ENCODE results near the gene NOP16. TPM values are rescaled to one million over a fixed set of nuclear protein-coding genes. Genes with fewer than 3 reads are reported as not detected.

Gene NOP16
- total RNA-seq, 2 donors from 2014 or later: 42.1 to 67.7 TPM

GRCh38 chr5:176379881-176380280, 8.5 kb downstream of the NOP16 start:
- no peak overlapping the region for H3K27ac Mint-ChIP-seq
- DNase-seq (ENCODE audit: low spot score in 2 of 2) (no peak), ATAC-seq (no peak)
- peaks cover 18 to 42% of the 10 kb centered on the region in 2 donors for H3K36me3 Mint-ChIP-seq
- no peaks in the 10 kb centered on the region for H3K9me3 Mint-ChIP-seq

- ATAC-seq: no peak
- Mint-ChIP-seq H3K36me3 (peaks cover 0 to 5% of the 10 kb centered on the region in 2 donors), H3K9me3 (no peaks in the 10 kb centered on the region), H3K27ac (no peak overlapping the region)
- DNase-seq (ENCODE audit: low spot score in 2 of 2): no peak
Observed at GRCh38 chr5:176373100-176373818, 15.1 kb downstream of the NOP16 start.

- H3K36me3 Mint-ChIP-seq: peaks cover 5 to 12% of the 10 kb centered on the region in 2 donors
- ATAC-seq (no peak), DNase-seq (ENCODE audit: low spot score in 2 of 2) (no peak)
- no peak overlapping the region for H3K27ac Mint-ChIP-seq
- no peaks in the 10 kb centered on the region for H3K9me3 Mint-ChIP-seq
Observed at GRCh38 chr5:176371621-176372539, 16.5 kb downstream of the NOP16 start.

GRCh38 chr5:176369934-176370711, 18.3 kb downstream of the NOP16 start:
- H3K36me3 Mint-ChIP-seq: peaks cover 0 to 17% of the 10 kb centered on the region in 2 donors
- DNase-seq (ENCODE audit: low spot score in 2 of 2) (no peak), ATAC-seq (no peak)
- peak overlapping the region in 1 of 2 donors; percentile 55 for H3K27ac Mint-ChIP-seq
- no peaks in the 10 kb centered on the region for H3K9me3 Mint-ChIP-seq

GRCh38 chr5:176368726-176369125, 19.7 kb downstream of the NOP16 start:
- DNase-seq (ENCODE audit: low spot score in 2 of 2) (no peak), ATAC-seq (no peak)
- H3K9me3 Mint-ChIP-seq: no peaks in the 10 kb centered on the region
- H3K36me3 Mint-ChIP-seq: peaks cover 0 to 17% of the 10 kb centered on the region in 2 donors
- no peak overlapping the region for H3K27ac Mint-ChIP-seq

- DNase-seq (ENCODE audit: low spot score in 2 of 2): no peak
- no peaks in the 10 kb centered on the region for H3K9me3 Mint-ChIP-seq
- peaks cover 0 to 17% of the 10 kb centered on the region in 2 donors for H3K36me3 Mint-ChIP-seq
- ATAC-seq: no peak
- H3K27ac Mint-ChIP-seq: peak overlapping the region in 1 of 2 donors; percentile 19
Observed at GRCh38 chr5:176366232-176366894, 22.0 kb downstream of the NOP16 start.

GRCh38 chr5:176365351-176366231, 22.8 kb downstream of the NOP16 start, which contains the start of gene ARL10:
TSS of gene ARL10 (plus strand) at chr5:176365487. CDS start at chr5:176365564, 77 bp downstream.
- Mint-ChIP-seq H3K36me3 (peaks cover 0 to 17% of the 10 kb centered on the region in 2 donors), H3K9me3 (no peaks in the 10 kb centered on the region), H3K27ac (peak within 1 kb of the TSS; percentile 56 to 65)
- DNase-seq (ENCODE audit: low spot score in 2 of 2): peak; percentile 65 to 67
- ATAC-seq: peak; percentile 19 to 57

- DNase-seq (ENCODE audit: low spot score in 2 of 2): no peak
- ATAC-seq: no peak
- Mint-ChIP-seq H3K27ac (peak overlapping the region; percentile 56 to 65), H3K9me3 (no peaks in the 10 kb centered on the region), H3K36me3 (peaks cover under 1 to 18% of the 10 kb centered on the region in 2 donors)
Observed at GRCh38 chr5:176364765-176365350, 23.5 kb downstream of the NOP16 start.

GRCh38 chr5:176362233-176362490, 26.2 kb downstream of the NOP16 start:
- Mint-ChIP-seq H3K9me3 (no peaks in the 10 kb centered on the region), H3K36me3 (peaks cover 7 to 26% of the 10 kb centered on the region in 2 donors), H3K27ac (peak overlapping the region; percentile 94 to 96)
- DNase-seq (ENCODE audit: low spot score in 2 of 2) (no peak), ATAC-seq (no peak)

- H3K9me3 Mint-ChIP-seq: no peaks in the 10 kb centered on the region
Observed at GRCh38 chr5:176361437-176362232, 26.8 kb downstream of the NOP16 start, which contains the start of gene KIAA1191. TSS of gene KIAA1191 (minus strand) at chr5:176361764. CDS start at chr5:176359508, 2,256 bp downstream.

GRCh38 chr5:176360894-176361436, 27.4 kb downstream of the NOP16 start:
- no peak for DNase-seq (ENCODE audit: low spot score in 2 of 2)
- peak in 1 of 2 donors; percentile 2 for ATAC-seq
- Mint-ChIP-seq H3K27ac (peak overlapping the region; percentile 94 to 96), H3K9me3 (no peaks in the 10 kb centered on the region), H3K36me3 (peaks cover 7 to 20% of the 10 kb centered on the region in 2 donors)

More at GRCh38 chr5:176361437-176362232, 26.8 kb downstream of the NOP16 start, which contains the start of gene KIAA1191:
- Mint-ChIP-seq H3K27ac (peak within 1 kb of the TSS; percentile 94 to 96), H3K36me3 (peaks cover 7 to 24% of the 10 kb centered on the region in 2 donors)
- ATAC-seq: peak; percentile 91
- peak; percentile 91 to 94 for DNase-seq (ENCODE audit: low spot score in 2 of 2)

- peak overlapping the region; percentile 69 to 91 for H3K27ac Mint-ChIP-seq
- no peaks in the 10 kb centered on the region for H3K9me3 Mint-ChIP-seq
- DNase-seq (ENCODE audit: low spot score in 2 of 2): no peak
- peaks cover 7 to 20% of the 10 kb centered on the region in 2 donors for H3K36me3 Mint-ChIP-seq
- no peak for ATAC-seq
Observed at GRCh38 chr5:176359658-176360057, 28.7 kb downstream of the NOP16 start.

- peak overlapping the region in 1 of 2 donors; percentile 79 for H3K27ac Mint-ChIP-seq
- DNase-seq (ENCODE audit: low spot score in 2 of 2) (no peak), ATAC-seq (no peak)
- peaks cover 11 to 20% of the 10 kb centered on the region in 2 donors for H3K36me3 Mint-ChIP-seq
- H3K9me3 Mint-ChIP-seq: no peaks in the 10 kb centered on the region
Observed at GRCh38 chr5:176356179-176356566, 32.2 kb downstream of the NOP16 start.

All from activated naive CD4-positive, alpha-beta T cell treated with anti-CD3 and anti-CD28 coated beads, Interleukin-2, amount 50 U/mL, for 72 hours (primary cell).